Measurements from ENCODE around the gene AKAP11. TPM values are rescaled to one million over a fixed set of nuclear protein-coding genes. Genes with fewer than 3 reads are reported as not detected.

Gene AKAP11
- total RNA-seq, result 23.2 and 43.1 TPM in 2 replicates

GRCh38 chr13:42272115-42272803 lies at the start of gene AKAP11:
AKAP11 (plus strand) TSS chr13:42272152; CDS start chr13:42286349, 14,197 bp downstream.

Other genes starting within 250 kb of the AKAP11 start
- gene DGKH, start 223.5 kb upstream of the AKAP11 start, total RNA-seq, result 16.7 and 37.2 TPM in 2 replicates